Brain pericyte (primary cell): ENCODE data around the gene PON2.
"Not testable (repeated sequence)": the region's sequence is repeated elsewhere in the genome, so short reads cannot be mapped to it uniquely, and the experiment has no call there.

ENCODE experiments used
- DNase-seq: peaks from one replicate; pipeline ENCODE4 v3.0.0-alpha.2; 2012; ENCODE audit warnings: low read depth, low spot score

The PON2 gene

GRCh38 chr7:95405208-95405607 lies 29.6 kb downstream of the PON2 start:
- DNase-seq: no peak

GRCh38 chr7:95404316-95404865 lies 30.4 kb downstream of the PON2 start:
- DNase-seq: no peak

- DNase-seq: no peak
These were observed 36.5 kb downstream of the PON2 start for GRCh38 chr7:95398155-95398940.

GRCh38 chr7:95397381-95397780 lies 37.4 kb downstream of the PON2 start:
- DNase-seq: no peak

- no peak for DNase-seq
These were observed 38.4 kb downstream of the PON2 start, which contains the start of gene PON3 for GRCh38 chr7:95396136-95397032. TSS of gene PON3 (minus strand) at chr7:95396375. CDS start at chr7:95396350, 25 bp downstream.

GRCh38 chr7:95395755-95396135 lies 39.1 kb downstream of the PON2 start:
- DNase-seq: no peak

- DNase-seq: no peak
These were observed 40.5 kb downstream of the PON2 start for GRCh38 chr7:95394370-95394769.

GRCh38 chr7:95391761-95392160 lies 43.1 kb downstream of the PON2 start:
- no peak for DNase-seq

GRCh38 chr7:95389516-95389915 lies 45.3 kb downstream of the PON2 start:
- DNase-seq: no peak

GRCh38 chr7:95379457-95379856 lies 55.4 kb downstream of the PON2 start:
- DNase-seq: not testable (repeated sequence)

- DNase-seq: no peak
These were observed 58.0 kb downstream of the PON2 start for GRCh38 chr7:95376632-95377400.

- no peak for DNase-seq
These were observed 59.1 kb downstream of the PON2 start for GRCh38 chr7:95375591-95376257.

- DNase-seq: no peak
These were observed 61.5 kb downstream of the PON2 start for GRCh38 chr7:95373323-95373722.

GRCh38 chr7:95368235-95368634 lies 66.6 kb downstream of the PON2 start:
- no peak for DNase-seq

GRCh38 chr7:95367606-95368005 lies 67.2 kb downstream of the PON2 start:
- DNase-seq: no peak

GRCh38 chr7:95365151-95365550 lies 69.7 kb downstream of the PON2 start:
- no peak for DNase-seq

- DNase-seq: no peak
These were observed 77.2 kb downstream of the PON2 start for GRCh38 chr7:95357623-95358022.
